ENCODE data around the gene PKD1. TPM values are rescaled to one million over a fixed set of nuclear protein-coding genes. Genes with fewer than 3 reads are reported as not detected.

PKD1 gene
- total RNA-seq, 5 donors from 2014 or later (not counting 1 experiment from before 2014, with no cell fraction given), result 99.4 to 152 (median 137) TPM

DNA sequence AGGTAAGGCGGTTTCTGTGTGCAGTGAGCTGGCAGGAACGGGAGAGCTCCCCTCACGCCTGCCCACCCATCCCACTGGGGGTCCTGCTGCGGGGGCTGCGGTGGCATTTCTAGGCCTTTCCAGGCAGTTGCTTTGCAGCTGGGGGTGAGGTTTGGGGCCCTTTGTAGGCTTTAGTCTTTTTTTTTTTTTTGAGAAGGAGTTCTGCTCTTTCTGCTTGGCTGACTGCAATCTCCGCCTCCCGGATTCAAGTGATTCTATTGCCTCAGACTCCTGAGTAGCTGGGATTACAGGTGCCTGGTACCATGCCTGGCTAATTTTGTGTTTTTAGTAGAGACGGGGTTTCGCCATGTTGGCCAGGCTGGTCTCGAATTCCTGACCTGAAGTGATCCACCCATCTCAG, 76.8 kb downstream of the PKD1 start:
- Mint-ChIP-seq H3K36me3 (peaks cover 10% of the 10 kb centered on the region), H3K9me3 (no peaks in the 10 kb centered on the region), H3K27ac (no peak overlapping the region), H3K4me1 (no peaks in the 10 kb centered on the region), H3K4me3 (no peak overlapping the region), H3K27me3 (no peaks in the 10 kb centered on the region)
- H3K27ac ChIP-seq (ENCODE audit: low read length), result no peak overlapping the region
- H3K4me1 ChIP-seq (ENCODE audit: control insufficient read depth in 1 of 2, extremely low read depth in 1 of 2, insufficient read depth in 2 of 2, low read length in 2 of 2), result no peaks in the 10 kb centered on the region
- WGBS (ENCODE audit: insufficient coverage), result 100% methylated on average over 1 of the region's 10 CpGs
- H3K36me3 ChIP-seq (ENCODE audit: control insufficient read depth in 2 of 2, extremely low read depth in 1 of 2, insufficient read depth in 1 of 2, low read length in 1 of 2), result peaks cover 39 to 71% of the 10 kb centered on the region in 2 donors
- CTCF ChIA-PET, result interaction anchor here in 1 of 2 donors (0.7 kb wide), 1 partner anchor 29 kb away, joined by 11 read pairs; no protein-coding TSS in a partner anchor
- POLR2A ChIA-PET, result no interaction called here
- H3K4me3 ChIP-seq (ENCODE audit: control insufficient read depth in 1 of 2, extremely low read depth in 1 of 2, low read length in 1 of 2), result no peak overlapping the region
- ATAC-seq (replicated peaks in 1 of 4) (no peak), DNase-seq (no peak)
- no peaks in the 10 kb centered on the region for H3K9me3 ChIP-seq
- H3K27me3 ChIP-seq (replicated peaks in 1 of 2; ENCODE audit: control insufficient read depth in 2 of 2, extremely low read depth in 1 of 2, insufficient read depth in 2 of 2, low read length in 1 of 2), result no peaks in the 10 kb centered on the region

DNA sequence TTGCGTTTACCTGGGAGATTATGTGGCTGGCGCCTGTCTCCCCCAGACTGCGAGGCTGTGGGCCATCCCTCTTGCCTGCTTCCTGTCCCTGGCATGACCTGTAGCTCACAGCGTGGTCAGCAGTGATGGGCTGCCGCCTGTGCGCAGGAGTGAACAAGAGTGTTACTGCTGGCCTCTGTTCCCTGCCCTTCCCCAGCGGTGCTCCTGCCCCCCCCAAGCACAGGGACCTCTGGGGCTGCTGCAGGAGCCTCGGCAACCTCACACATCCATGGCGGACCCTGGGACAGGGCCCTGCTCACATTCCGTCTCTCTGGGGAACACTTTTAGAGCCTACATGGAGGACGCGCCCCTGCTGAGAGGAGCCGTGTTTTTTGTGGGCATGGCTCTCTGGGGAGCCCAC, 77.3 kb downstream of the PKD1 start:
- no peak overlapping the region for H3K4me3 ChIP-seq (ENCODE audit: control insufficient read depth in 1 of 2, extremely low read depth in 1 of 2, low read length in 1 of 2)
- no peaks in the 10 kb centered on the region for H3K9me3 ChIP-seq
- POLR2A ChIA-PET, result no interaction called here
- CTCF ChIA-PET, result no interaction called here
- H3K36me3 ChIP-seq (ENCODE audit: control insufficient read depth in 2 of 2, extremely low read depth in 1 of 2, insufficient read depth in 1 of 2, low read length in 1 of 2), result peaks cover 35 to 71% of the 10 kb centered on the region in 2 donors
- 98% methylated on average over 11 of the region's 13 CpGs for WGBS (ENCODE audit: insufficient coverage)
- Mint-ChIP-seq H3K4me3 (no peak overlapping the region), H3K27ac (no peak overlapping the region), H3K27me3 (no peaks in the 10 kb centered on the region), H3K4me1 (no peaks in the 10 kb centered on the region), H3K9me3 (no peaks in the 10 kb centered on the region), H3K36me3 (peaks cover 7% of the 10 kb centered on the region)
- ATAC-seq (replicated peaks in 1 of 4) (no peak), DNase-seq (no peak)
- no peaks in the 10 kb centered on the region for H3K27me3 ChIP-seq (replicated peaks in 1 of 2; ENCODE audit: control insufficient read depth in 2 of 2, extremely low read depth in 1 of 2, insufficient read depth in 2 of 2, low read length in 1 of 2)
- H3K27ac ChIP-seq (ENCODE audit: low read length), result no peak overlapping the region
- H3K4me1 ChIP-seq (ENCODE audit: control insufficient read depth in 1 of 2, extremely low read depth in 1 of 2, insufficient read depth in 2 of 2, low read length in 2 of 2), result no peaks in the 10 kb centered on the region

DNA sequence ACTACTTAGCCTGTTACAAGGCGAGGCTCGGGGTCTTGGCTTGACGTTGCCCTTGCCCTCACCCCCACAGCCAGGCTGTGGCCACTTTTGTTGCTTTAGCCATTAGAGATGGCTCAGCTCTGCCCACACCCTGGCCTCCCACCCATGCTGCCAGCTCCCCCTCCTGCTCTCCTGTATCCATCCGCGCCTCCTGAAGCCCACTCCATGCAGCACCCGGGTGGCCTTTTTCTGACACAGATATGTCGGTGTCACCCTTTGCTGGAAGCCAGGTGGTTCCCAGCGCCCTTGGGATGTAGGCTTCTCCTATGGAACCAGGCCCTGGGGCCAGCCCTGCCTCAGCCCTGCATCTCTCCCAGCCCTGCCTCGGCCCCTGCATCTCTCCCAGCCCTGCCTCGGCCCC, 78.3 kb downstream of the PKD1 start:
- H3K4me1 ChIP-seq (ENCODE audit: control insufficient read depth in 1 of 2, extremely low read depth in 1 of 2, insufficient read depth in 2 of 2, low read length in 2 of 2), result no peaks in the 10 kb centered on the region
- DNase-seq, result no peak
- Mint-ChIP-seq H3K27ac (no peak overlapping the region), H3K4me1 (no peaks in the 10 kb centered on the region), H3K9me3 (no peaks in the 10 kb centered on the region), H3K27me3 (no peaks in the 10 kb centered on the region), H3K36me3 (peaks cover 11% of the 10 kb centered on the region), H3K4me3 (no peak overlapping the region)
- H3K36me3 ChIP-seq (ENCODE audit: control insufficient read depth in 2 of 2, extremely low read depth in 1 of 2, insufficient read depth in 1 of 2, low read length in 1 of 2), result peaks cover 34 to 73% of the 10 kb centered on the region in 2 donors
- ChIA-PET POLR2A (no interaction called here), CTCF (no interaction called here)
- ATAC-seq (replicated peaks in 1 of 4), result no peak
- H3K4me3 ChIP-seq (ENCODE audit: control insufficient read depth in 1 of 2, extremely low read depth in 1 of 2, low read length in 1 of 2), result no peak overlapping the region
- WGBS (ENCODE audit: insufficient coverage), result 97% methylated on average over 7 of the region's 10 CpGs
- H3K9me3 ChIP-seq, result no peaks in the 10 kb centered on the region
- H3K27ac ChIP-seq (ENCODE audit: low read length), result no peak overlapping the region
- no peaks in the 10 kb centered on the region for H3K27me3 ChIP-seq (replicated peaks in 1 of 2; ENCODE audit: control insufficient read depth in 2 of 2, extremely low read depth in 1 of 2, insufficient read depth in 2 of 2, low read length in 1 of 2)

DNA sequence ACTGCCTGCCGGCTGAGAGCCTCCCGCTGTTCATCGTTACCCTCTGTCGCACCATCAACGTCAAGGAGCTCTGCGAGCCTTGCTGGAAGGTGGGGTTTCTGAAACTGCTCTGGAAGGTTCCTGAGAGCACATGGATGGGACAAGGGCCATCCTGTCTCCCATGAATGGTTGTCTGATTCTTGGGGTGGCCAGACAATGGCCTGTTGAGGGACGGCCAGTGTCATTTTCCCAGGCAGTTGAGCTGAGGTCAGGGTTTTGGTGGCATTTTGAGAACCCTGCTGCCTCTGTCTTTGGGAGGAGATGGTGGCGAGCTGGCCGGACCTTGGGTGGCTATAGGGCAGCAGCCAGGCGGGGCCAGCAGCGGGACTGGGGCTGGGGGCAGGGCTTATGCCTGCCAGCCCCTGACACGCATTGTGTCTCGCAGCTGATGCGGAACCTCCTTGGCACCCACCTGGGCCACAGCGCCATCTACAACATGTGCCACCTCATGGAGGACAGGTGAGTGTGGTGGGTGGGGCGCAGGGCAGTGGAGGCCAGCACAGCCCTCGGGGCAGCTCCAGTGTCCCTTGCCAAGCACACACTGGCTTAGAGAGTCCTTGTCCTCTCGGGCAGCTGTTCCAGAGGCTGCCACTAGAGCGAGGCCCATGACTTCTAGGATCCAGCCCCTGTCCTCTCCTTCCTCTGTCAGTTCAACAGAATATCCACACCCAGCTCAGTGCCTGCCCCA, 78.9 kb downstream of the PKD1 start:
- H3K27ac Mint-ChIP-seq, result no peak overlapping the region
- no peak for DNase-seq
- Histone ChIP-seq H3K27me3 (replicated peaks in 1 of 2; ENCODE audit: control insufficient read depth in 2 of 2, extremely low read depth in 1 of 2, insufficient read depth in 2 of 2, low read length in 1 of 2) (no peaks in the 10 kb centered on the region), H3K4me3 (ENCODE audit: control insufficient read depth in 1 of 2, extremely low read depth in 1 of 2, low read length in 1 of 2) (no peak overlapping the region), H3K9me3 (no peaks in the 10 kb centered on the region), H3K36me3 (ENCODE audit: control insufficient read depth in 2 of 2, extremely low read depth in 1 of 2, insufficient read depth in 1 of 2, low read length in 1 of 2) (peaks cover 34 to 73% of the 10 kb centered on the region in 2 donors), H3K27ac (ENCODE audit: low read length) (no peak overlapping the region), H3K4me1 (ENCODE audit: control insufficient read depth in 1 of 2, extremely low read depth in 1 of 2, insufficient read depth in 2 of 2, low read length in 2 of 2) (no peaks in the 10 kb centered on the region)
- H3K4me3 Mint-ChIP-seq, result no peak overlapping the region
- H3K36me3 Mint-ChIP-seq, result peaks cover 12% of the 10 kb centered on the region
- ATAC-seq (replicated peaks in 1 of 4), result no peak
- no peaks in the 10 kb centered on the region for H3K4me1 Mint-ChIP-seq
- ChIA-PET CTCF (no interaction called here), POLR2A (no interaction called here)
- WGBS (ENCODE audit: insufficient coverage), result 95% methylated on average over 16 of the region's 19 CpGs
- H3K9me3 Mint-ChIP-seq, result no peaks in the 10 kb centered on the region
- H3K27me3 Mint-ChIP-seq, result no peaks in the 10 kb centered on the region

DNA sequence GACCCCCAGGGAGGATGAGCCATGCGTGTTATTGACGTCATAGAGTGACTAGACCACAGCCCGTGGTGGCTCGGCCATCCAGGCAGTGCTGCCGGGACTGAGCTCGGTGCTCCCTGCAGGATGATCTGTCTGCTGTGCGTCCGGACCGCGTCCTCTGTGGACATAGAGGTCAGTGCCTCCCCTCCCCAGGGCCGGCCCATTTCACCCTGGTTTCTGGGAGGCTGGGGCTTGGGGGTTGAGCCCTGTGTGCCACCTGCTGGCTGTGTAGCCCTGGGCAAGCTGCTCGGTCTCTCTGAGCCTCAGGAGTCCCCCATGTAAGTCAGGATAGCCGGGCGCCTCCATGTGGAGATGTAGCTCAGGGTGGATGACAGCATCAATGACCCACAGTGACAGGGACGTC, 79.6 kb downstream of the PKD1 start:
- Mint-ChIP-seq H3K9me3 (no peaks in the 10 kb centered on the region), H3K27me3 (no peaks in the 10 kb centered on the region), H3K4me3 (no peak overlapping the region), H3K27ac (no peak overlapping the region), H3K36me3 (peaks cover 12% of the 10 kb centered on the region), H3K4me1 (no peaks in the 10 kb centered on the region)
- WGBS (ENCODE audit: insufficient coverage), result 92% methylated on average over 15 of the region's 15 CpGs
- H3K27ac ChIP-seq (ENCODE audit: low read length), result no peak overlapping the region
- no peaks in the 10 kb centered on the region for H3K9me3 ChIP-seq
- ATAC-seq (replicated peaks in 1 of 4) (no peak), DNase-seq (no peak)
- ChIA-PET CTCF (no interaction called here), POLR2A (no interaction called here)
- no peak overlapping the region for H3K4me3 ChIP-seq (ENCODE audit: control insufficient read depth in 1 of 2, extremely low read depth in 1 of 2, low read length in 1 of 2)
- H3K27me3 ChIP-seq (replicated peaks in 1 of 2; ENCODE audit: control insufficient read depth in 2 of 2, extremely low read depth in 1 of 2, insufficient read depth in 2 of 2, low read length in 1 of 2), result no peaks in the 10 kb centered on the region
- no peaks in the 10 kb centered on the region for H3K4me1 ChIP-seq (ENCODE audit: control insufficient read depth in 1 of 2, extremely low read depth in 1 of 2, insufficient read depth in 2 of 2, low read length in 2 of 2)
- peaks cover 31 to 73% of the 10 kb centered on the region in 2 donors for H3K36me3 ChIP-seq (ENCODE audit: control insufficient read depth in 2 of 2, extremely low read depth in 1 of 2, insufficient read depth in 1 of 2, low read length in 1 of 2)

DNA sequence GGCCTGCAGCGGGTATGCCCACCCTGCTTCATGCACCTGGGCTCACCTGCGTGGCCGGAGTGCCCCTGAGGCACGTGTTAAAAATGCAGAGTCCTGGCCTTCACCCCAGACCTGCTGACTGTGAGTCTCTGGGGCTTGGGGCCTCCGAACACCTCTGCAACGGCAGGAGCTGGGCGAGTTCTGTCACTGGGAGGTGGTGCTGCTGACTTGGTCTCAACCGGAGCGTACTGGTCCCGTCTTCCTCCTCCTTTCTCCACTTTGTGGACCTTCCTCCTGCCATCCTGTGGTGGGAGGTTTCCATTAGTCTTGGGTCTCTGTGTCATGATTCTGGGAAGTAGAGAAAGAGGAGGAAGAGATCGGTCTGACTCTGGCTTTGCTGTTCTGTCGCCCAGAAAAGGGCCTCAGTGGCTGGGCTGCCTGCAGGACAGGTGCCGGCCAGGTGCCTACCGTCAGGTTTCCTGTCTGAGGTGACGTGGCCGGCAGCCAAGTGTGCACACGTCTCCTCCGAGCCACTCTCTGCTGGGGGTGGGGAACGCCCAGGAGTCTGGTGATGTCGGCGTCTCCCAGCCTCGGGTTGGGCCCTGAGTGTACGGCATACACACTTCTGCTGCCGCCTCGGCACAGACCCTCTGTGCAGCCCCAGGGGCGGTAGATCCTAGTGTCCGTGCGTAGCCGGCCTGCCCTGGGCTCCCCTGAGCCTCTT, 81.0 kb downstream of the PKD1 start:
- Histone ChIP-seq H3K27ac (ENCODE audit: low read length) (no peak overlapping the region), H3K27me3 (replicated peaks in 1 of 2; ENCODE audit: control insufficient read depth in 2 of 2, extremely low read depth in 1 of 2, insufficient read depth in 2 of 2, low read length in 1 of 2) (no peaks in the 10 kb centered on the region), H3K36me3 (ENCODE audit: control insufficient read depth in 2 of 2, extremely low read depth in 1 of 2, insufficient read depth in 1 of 2, low read length in 1 of 2) (peaks cover 20 to 65% of the 10 kb centered on the region in 2 donors), H3K4me1 (ENCODE audit: control insufficient read depth in 1 of 2, extremely low read depth in 1 of 2, insufficient read depth in 2 of 2, low read length in 2 of 2) (no peaks in the 10 kb centered on the region), H3K9me3 (no peaks in the 10 kb centered on the region), H3K4me3 (ENCODE audit: control insufficient read depth in 1 of 2, extremely low read depth in 1 of 2, low read length in 1 of 2) (no peak overlapping the region)
- no peaks in the 10 kb centered on the region for H3K27me3 Mint-ChIP-seq
- 93% methylated on average over 23 of the region's 29 CpGs for WGBS (ENCODE audit: insufficient coverage)
- ATAC-seq (replicated peaks in 1 of 4) (no peak), DNase-seq (no peak)
- ChIA-PET CTCF (no interaction called here), POLR2A (no interaction called here)
- no peak overlapping the region for H3K4me3 Mint-ChIP-seq
- peaks cover 12% of the 10 kb centered on the region for H3K36me3 Mint-ChIP-seq
- H3K4me1 Mint-ChIP-seq, result peaks cover 0 to 4% (median 0%) of the 10 kb centered on the region in 3 donors
- no peaks in the 10 kb centered on the region for H3K9me3 Mint-ChIP-seq
- no peak overlapping the region for H3K27ac Mint-ChIP-seq

Measured in T-cell (primary cell).